HG03342 (cell line): ENCODE data around the gene CYP27A1.
"Not testable (repeated sequence)": the region's sequence is repeated elsewhere in the genome, so short reads cannot be mapped to it uniquely, and the experiment has no call there.

Experiments used
- ATAC-seq: cut with Tn5 transposase; IDR thresholded peaks from one replicate; pipeline ENCODE4 v1.9.1; 2021; ENCODE audit warnings: mild to moderate bottlenecking, moderate library complexity; ENCODE audit not compliant: unreplicated experiment

The CYP27A1 gene

DNA sequence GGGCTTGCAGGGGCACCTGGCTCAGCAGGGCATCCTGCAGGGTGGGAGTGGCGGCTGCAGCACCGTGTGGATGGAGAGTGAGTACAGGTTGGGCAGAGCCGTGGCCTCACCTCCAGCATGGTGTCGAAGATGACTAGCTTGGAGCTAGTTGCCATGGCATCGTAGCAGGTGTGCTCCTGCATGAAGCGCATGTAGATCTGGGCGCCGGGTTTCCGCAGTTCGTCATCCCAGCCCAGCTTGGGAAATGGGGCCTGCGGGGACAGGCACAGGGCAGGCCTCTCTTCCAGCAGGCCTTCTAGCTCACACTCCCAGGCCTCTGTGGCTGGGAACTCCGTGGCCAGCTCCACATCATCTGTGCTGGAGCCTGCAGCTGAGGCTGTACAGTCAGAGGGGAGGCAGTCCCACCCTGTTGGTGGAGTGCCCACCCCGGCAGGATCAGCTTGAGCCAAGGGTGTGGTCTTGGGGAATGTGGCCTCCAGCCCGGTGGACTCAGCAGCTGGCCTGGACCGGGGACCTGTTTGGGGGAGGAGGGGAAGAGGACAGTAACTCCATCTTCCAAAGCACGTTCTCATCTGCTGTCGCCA lies 48.0 kb downstream of the CYP27A1 start:
- ATAC-seq = no peak

- ATAC-seq = no peak
These were observed 48.8 kb downstream of the CYP27A1 start for GRCh38 chr2:218830526-218831306.

- no peak for ATAC-seq
These were observed 49.5 kb downstream of the CYP27A1 start, which contains the start of gene PRKAG3 for GRCh38 chr2:218831378-218831990. PRKAG3 (minus strand) TSS chr2:218831803.

GRCh38 chr2:218832081-218832480 lies 50.1 kb downstream of the CYP27A1 start:
- no peak for ATAC-seq

GRCh38 chr2:218832520-218832919 lies 50.6 kb downstream of the CYP27A1 start:
- ATAC-seq = no peak

DNA sequence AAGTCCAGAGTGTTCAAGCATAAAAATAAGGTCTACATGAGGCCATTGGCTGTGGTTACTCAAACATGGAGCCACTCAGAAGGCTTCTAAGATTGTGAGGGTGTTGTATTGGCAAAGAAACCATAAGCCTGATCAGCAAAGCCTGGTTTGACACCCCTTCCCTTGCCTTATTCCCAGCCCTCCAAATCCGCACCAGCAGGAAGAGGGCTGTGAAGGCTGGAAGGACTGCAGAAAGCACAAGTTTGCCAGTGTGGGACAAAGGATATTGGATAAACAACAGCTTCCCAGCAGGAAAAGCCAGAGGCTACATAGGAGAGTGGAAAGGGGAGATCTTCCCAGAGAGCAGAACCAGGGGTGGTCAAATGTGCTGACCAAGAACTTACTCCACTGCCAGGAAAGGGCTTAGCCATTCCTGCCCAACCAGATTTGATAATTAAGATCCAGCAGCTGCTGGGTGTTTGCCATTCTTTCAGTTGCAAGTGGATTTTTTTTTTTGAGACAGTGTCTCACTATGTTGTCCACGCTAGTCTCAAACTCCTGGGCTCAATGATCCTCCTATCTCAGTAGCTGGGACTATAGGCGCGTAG lies 51.2 kb downstream of the CYP27A1 start:
- ATAC-seq = no peak

DNA sequence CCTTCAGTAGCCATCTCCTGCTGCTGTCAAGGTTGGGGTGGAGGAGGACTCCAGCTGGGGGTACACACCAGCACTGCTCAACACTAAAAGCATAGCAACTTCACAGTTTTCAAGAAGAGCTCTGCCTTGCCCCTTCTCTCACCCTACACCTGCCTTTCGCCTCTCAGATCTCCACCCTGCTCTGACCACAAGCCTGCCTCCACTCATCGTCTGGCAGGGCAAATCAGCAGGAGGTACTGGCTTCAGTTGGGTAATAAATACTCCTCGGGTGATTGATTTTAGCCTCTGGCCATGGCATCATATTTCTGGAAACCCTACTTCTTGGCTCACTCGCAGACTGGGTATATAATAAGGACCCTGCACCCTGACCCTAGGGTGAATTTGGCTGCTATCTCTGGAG lies 52.7 kb downstream of the CYP27A1 start:
- ATAC-seq = no peak

DNA sequence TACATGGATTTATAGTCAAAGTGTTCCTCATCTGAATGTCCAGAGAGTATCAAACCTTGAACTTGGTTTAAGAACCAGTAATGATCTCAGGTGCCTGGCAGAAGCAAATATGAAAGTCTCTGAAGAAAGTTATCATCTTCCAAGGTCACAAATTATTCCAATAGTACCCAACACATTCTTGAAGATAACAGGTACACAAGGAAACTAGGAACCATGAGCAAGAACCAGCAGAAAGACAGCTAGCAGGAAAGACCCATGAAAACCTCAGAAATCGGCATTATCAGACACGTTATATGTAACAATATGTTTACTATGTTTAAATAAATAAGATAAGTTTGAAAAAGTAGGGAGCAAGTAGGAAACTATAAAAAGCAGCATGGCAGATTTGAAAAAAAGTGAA lies 55.5 kb downstream of the CYP27A1 start:
- ATAC-seq = no peak

DNA sequence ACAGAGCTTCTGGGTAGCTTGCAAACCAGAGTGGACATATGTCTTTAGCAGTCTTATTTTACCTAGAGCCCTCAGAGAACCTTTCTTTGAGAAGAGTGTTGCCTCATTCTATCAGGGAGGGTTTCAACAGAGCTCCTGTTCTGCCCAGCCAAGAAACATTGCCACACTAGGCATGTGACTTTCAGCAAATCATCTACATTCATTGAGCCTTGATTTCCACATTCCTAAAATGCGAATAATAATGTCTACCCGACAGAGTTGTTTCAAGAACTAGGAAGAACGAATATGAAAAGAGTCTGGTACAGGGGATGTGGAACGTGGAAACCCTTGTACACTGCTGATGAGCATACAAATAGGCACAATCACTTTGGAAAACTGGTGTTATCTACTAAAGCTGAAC lies 57.5 kb downstream of the CYP27A1 start:
- no peak for ATAC-seq

GRCh38 chr2:218839888-218840287 lies 57.9 kb downstream of the CYP27A1 start:
- no peak for ATAC-seq

DNA sequence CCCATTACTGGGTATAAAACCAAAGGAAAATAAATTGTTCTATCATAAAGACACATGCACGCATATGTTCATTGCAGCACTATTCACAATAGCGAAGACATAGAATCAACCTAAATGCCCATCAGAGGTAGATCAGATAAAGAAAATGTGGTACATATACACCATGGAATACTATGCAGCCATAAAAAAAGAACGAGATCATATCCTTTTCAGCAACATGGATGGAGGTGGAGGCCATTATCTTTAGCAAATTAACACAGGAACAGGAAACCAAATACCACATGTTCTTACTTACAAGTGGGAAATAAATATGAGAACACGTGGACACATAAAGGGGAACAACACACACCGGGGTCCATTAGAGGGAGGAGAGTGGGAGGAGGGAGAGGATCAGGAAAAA lies 62.4 kb downstream of the CYP27A1 start:
- ATAC-seq = not testable (repeated sequence)

GRCh38 chr2:218846963-218847362 lies 65.0 kb downstream of the CYP27A1 start:
- not testable (repeated sequence) for ATAC-seq

GRCh38 chr2:218849721-218850120 lies 67.8 kb downstream of the CYP27A1 start:
- no peak for ATAC-seq

- no peak for ATAC-seq
These were observed 68.8 kb downstream of the CYP27A1 start for GRCh38 chr2:218850796-218851195.

DNA sequence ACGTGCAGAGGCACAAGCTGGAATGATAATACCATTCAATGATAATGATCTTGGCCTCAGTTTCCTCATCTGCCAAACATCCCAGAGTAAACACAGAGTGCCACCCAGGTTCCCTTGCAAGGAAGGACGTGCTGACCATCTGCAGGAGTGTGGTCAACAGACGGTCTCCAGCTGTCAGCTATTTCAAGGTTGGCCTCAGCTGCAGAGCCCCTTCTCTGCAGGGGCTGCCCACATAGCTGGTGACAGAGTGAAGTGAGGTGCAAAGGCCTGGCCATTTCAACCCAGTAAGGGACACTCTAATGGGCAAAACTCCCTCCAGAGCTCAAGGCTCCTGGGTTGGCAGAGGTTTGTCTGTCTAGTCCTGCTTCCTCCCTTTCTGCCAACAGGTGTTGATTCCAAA lies 69.3 kb downstream of the CYP27A1 start:
- no peak for ATAC-seq

DNA sequence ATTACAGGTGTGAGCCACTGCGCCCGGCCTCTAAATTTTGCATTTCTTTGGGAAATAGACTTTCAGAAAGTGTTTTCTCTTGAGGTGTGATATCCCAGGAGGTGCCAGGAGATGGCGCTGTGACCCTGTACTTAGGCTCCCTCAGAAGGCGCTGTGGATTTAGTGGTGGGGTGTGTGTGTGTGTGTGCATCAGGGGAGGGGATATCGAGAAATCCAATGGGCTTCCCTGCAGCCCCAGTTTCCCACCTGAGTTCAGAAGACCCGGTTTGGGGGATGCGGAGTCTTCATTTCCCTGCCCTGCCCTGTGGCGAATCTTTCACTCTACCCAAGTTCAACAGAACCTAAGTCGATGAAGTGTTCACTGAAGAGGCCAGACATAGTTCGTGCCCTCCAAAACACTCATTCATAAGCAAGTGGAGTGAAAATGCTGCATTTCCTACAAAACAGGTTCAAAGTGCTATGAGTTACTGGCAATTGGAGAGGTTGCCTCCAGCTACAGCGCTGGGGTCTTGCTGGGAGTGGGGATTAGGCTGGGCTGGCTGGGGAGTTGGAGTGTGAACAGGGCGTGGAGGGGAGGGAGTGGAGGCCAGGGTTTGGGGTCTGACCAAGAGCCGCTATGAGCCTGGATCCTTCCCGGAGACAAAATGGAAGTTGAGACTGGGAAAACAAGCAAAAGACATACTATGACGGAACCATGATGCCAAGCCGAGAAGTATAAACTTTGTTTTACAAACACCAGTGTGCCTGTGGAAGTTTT lies 71.1 kb downstream of the CYP27A1 start:
- ATAC-seq = no peak

DNA sequence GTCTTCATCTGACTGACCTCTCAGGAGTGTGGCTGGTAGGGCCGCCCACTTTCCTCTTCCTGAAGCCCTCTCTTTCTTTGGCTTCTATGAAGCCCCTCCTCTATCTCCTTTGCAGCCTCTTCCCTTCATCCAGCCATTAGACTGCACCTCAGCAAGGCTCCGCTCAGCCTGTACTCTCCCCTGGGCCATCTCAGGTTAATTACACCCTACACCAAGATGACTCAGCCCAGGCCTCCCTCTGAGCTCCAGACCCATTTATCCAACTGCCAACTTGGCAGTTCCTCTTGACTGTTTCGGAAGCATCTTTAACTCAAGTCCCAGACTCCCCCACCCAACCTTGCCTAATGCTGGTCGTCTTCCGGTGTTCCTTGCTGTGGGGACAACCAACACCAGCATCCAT lies 71.8 kb downstream of the CYP27A1 start:
- no peak for ATAC-seq

- no peak for ATAC-seq
These were observed 72.9 kb downstream of the CYP27A1 start for GRCh38 chr2:218854860-218855259.

DNA sequence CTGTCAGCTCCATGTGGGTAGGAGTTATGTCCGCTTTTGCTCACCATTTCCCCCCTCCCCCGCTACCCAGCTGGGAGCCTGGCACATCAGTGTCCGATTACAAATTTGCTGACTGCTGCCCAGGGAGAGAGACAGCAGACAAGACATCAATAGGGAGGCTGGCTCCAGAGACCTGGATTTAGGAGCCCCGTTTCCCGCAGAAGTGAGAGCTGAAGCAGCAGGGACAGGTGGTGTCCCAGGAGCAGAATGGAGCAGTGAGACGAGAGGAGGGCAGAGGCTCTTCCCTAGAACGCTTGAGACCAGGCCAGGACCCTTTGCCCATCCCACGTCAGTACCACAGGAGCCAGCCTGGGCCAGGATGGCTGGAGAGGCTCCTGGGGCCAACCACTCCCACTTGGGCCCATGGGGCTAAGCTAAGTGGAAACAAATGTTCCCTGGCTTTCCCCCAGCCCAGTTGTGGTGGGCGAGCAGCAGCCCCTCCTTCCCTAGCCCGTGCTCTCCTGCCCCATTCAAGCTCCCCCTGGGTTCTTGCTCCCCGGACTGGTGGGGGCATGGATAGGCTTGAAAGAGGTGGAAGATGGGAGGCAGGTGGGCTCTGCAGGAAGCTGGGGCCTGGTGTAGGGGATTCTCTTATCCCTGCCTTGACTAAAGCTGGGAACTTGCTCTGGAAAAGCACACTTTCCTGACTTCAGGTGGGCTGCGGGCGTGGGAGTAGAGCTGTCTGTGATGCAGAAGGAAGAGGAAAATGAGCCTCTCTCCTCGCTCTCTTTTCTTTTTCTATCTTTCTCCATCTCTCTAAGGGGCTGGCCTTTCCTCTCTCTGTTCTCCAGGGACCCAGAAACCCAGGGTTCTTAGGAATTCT lies 73.6 kb downstream of the CYP27A1 start:
- no peak for ATAC-seq
